Measurements from ENCODE around the gene GXYLT2.

Gene GXYLT2

GRCh38 chr3:73007992-73008712 lies 120.3 kb downstream of the GXYLT2 start:
- DNase-seq (ENCODE audit: extremely low read depth in 1 of 2, low read depth in 1 of 2) = no peak

- DNase-seq (ENCODE audit: extremely low read depth in 1 of 2, low read depth in 1 of 2) = no peak
Measured at GRCh38 chr3:73009008-73009407, 121.2 kb downstream of the GXYLT2 start.

- no peak for DNase-seq (ENCODE audit: extremely low read depth in 1 of 2, low read depth in 1 of 2)
Measured at GRCh38 chr3:73009750-73010149, 121.9 kb downstream of the GXYLT2 start.

- DNase-seq (ENCODE audit: extremely low read depth in 1 of 2, low read depth in 1 of 2) = no peak
Measured at GRCh38 chr3:73010158-73010557, 122.3 kb downstream of the GXYLT2 start.

GRCh38 chr3:73018298-73018697 lies 130.5 kb downstream of the GXYLT2 start:
- DNase-seq (ENCODE audit: extremely low read depth in 1 of 2, low read depth in 1 of 2) = no peak

GRCh38 chr3:73018790-73019441 lies 131.1 kb downstream of the GXYLT2 start:
- DNase-seq (ENCODE audit: extremely low read depth in 1 of 2, low read depth in 1 of 2) = no peak

- no peak for DNase-seq (ENCODE audit: extremely low read depth in 1 of 2, low read depth in 1 of 2)
Measured at GRCh38 chr3:73021301-73021835, 133.5 kb downstream of the GXYLT2 start.

GRCh38 chr3:73024836-73025235 lies 137.0 kb downstream of the GXYLT2 start:
- no peak for DNase-seq (ENCODE audit: extremely low read depth in 1 of 2, low read depth in 1 of 2)

- DNase-seq (ENCODE audit: extremely low read depth in 1 of 2, low read depth in 1 of 2) = no peak
Measured at GRCh38 chr3:73026111-73026759, 138.4 kb downstream of the GXYLT2 start.
